Occipital lobe (tissue), 2 donors: ENCODE results near the gene RUVBL1. TPM values are rescaled to one million over a fixed set of nuclear protein-coding genes. Genes with fewer than 3 reads are reported as not detected.
"Not testable (repeated sequence)": the region's sequence is repeated elsewhere in the genome, so short reads cannot be mapped to it uniquely, and the experiment has no call there.

ENCODE experiments used
- DNase-seq: peaks from one replicate; lab custom pipeline; 2025; lab: John Stamatoyannopoulos, UW
- total RNA-seq: library from RNA; depleted of rRNA; stranded (reverse); fragments of >200 nt; gene quantifications from one replicate; pipeline ENCODE4 v1.2.3, GENCODE V29; 2014

RUVBL1 gene
- 38.5 TPM for total RNA-seq

DNA sequence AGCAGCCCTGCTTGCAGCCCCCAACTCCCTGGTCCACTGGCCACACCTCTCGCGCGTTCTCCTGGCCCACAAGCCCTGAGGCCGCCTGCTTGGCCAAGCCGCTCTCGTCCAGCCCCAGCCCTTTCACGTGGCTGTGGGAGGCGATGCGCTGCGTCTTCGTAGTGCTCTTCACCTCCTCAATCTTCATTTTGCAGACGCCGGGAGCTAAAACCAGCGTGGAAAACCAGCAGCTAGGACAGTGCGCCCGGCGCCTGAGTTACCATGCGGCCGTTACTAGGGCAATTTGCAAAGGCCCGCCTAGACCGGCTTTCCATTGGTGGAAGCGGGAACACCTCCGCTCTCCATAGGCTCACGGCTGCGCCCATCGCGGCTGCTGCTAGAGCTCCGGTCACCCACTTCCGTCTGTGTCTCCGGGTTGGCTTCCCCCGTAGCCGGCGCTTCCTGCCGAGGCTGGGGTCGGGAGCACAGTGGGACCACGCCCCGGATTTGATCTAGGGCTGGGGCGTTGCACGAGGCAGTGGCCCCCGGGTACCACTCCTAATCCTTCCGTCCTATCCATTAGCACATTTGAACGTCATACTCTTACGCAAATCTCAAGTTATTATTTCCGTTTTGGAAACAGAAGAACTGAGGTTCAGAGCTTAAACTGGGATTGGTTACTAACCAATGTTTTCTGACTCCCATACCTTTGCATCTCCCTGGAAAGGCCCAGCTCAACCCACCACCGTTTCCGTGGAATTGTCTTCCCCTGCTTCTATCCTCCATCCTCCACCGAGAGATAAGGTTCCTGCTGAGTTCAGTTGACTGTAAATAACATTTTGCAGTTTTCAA is at the start of gene RUVBL1:
TSS of gene RUVBL1 (minus strand) at position 275 of the 831 bp plus-strand sequence. CDS start at position 187, 88 bp downstream.
- peak; percentile 97 for DNase-seq

DNA sequence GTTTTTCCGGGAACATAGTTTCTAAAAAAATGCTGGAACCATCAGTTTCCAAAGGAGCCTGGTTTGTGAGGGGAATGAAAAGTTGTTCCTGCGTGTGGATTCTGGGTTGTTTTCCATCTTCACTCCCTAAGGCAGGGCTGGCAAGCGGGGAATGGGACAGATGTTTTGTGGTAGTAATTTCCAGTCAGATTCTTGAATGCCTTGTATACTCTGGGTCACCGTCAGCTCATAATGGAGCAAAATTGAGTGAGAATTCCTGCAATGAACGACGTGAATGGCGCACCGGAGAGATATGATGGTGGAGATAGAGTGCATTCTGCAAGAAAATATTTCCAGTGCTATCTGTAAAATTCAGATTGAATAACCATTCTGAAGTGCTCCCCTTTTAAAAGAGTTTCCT is 49.6 kb upstream of the RUVBL1 start:
- no peak for DNase-seq

DNA sequence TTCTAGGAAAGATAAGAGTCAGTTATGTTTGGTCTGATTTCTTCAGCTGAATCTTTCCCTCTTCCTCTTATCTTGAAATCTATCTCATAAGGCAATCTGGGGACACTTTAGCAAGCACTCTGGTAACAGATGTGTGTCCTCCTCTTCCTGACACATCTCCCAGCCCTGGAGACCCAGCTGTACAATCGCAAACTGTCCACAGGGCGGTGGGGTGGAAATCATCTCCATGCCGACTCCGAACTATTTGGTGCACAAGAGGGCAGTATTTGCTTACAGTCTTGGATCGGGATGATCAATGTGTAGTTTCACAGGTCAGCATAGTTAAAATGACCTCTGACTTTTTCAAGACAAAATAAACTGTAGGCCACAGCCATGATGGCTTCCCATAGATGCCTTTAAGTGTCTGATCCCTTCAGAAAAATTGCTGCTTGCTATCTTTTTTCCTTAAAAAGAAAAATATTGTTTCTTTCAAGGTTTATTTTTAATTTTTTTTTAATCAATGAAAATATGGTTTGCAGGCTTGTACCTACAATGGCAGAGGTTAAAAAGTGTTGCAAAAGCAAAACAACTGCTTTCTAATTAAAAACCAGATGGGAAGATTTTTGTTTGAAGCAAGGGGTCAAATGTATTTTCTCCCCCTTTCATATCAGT is 47.4 kb upstream of the RUVBL1 start:
- DNase-seq: peak; percentile 7

DNA sequence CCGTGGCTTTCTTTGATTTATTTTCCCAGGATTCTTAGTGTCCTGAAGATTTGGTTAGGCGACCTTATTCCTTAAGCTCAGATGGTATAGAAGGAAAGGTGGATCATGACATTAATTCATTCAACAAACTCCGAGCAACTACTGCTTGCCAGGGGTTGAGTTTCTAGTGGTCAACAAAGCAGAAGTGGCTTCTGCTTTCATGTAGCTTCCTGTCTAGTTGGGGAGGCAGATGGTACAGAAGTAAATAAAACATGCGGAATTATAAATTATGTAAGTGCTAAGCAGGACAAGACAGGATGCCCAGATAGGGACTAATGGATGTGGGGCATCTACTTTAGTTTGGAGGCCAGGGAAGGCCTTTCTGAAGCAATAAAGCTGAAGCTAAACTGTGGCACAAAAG is 45.2 kb upstream of the RUVBL1 start:
- no peak for DNase-seq

DNA sequence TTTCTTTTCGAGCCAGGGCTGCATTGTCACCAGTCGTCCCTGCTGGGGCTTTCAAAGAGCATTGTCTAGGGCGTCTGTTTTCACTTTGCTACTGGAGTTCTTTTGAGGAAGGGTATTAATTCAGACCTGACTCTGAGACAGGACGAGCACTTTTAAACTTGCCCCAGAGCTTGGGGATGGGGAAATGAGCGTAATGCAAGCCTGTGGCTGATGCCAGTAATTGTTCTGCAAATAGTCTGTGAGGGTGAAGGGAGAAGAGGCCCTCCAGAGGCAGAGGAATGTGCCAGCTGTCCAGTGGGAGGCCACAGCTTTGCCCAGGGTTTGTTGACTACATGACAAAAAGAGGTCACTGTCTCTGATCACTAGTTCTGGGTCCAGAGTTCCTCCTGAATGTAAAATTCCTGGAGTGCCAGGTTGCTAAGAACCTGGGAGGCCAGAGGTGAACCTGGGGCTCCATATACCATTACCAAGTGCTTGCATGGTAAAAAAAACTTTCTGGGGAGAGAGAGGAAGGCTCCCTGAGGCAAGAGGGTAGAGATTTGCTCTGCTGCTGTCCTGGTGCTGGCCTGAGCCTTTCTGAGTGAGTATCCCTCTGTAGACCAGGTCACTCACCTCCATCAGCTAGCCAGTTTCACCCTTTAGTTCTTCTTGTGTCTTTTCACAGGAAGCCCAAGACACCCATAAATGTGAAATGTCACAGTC is 44.5 kb upstream of the RUVBL1 start:
- DNase-seq: no peak

DNA sequence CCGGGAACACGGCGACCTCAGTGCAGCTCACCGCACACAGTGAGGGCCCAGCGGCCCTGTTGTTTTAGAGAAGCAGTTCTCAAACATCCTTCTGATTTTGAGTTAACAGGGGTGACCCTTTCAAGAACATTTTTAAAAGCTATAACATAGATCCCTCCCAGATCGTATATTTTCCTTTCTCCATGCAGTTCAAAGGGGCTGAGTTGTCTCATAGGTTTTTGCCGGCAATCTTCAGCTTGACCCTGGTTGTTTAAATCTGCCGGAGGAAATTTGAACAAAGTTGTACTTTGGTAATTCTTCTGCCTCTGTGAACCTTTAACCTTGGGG is 44.0 kb upstream of the RUVBL1 start:
- no peak for DNase-seq

DNA sequence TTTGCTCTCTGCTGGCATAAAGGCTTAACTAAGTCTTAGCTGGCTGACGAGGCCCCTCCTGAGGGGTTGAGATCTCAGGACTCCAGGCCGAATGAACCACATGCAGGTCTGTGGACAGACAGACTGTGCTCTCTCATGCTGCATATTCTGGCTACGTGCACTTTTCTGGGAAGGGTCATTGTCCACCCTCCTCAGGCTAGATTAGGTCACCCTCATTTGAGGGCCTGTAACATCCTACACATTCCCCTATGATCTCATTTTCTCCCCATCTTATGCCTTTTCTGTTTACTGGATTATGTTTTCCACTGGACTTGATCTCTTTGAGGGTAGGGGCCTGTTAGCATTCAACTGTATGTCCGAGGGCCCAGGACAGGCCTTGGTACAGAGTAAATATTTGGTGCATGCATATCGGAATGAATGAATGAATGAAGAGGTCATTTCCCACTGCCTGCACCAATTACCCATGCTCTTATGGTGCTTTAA is 43.4 kb upstream of the RUVBL1 start:
- DNase-seq: no peak

DNA sequence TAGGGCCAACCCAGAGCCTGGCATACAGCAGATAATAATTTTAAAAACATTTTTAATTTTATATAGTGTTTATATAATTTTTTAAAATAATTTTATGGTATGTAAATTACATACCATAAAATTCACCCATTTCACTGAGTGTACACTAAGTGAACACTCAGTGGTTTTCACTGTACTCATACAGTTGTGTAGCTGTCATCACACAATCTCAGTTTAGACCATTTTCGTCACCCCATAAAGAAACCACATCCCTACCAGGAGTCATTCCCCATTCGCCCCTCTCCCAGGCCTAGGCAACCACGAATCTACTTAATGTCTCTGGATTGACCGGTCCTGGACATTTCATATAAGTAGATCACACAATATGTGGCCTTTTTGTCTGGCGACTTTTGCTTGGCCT is 39.8 kb upstream of the RUVBL1 start:
- no peak for DNase-seq

DNA sequence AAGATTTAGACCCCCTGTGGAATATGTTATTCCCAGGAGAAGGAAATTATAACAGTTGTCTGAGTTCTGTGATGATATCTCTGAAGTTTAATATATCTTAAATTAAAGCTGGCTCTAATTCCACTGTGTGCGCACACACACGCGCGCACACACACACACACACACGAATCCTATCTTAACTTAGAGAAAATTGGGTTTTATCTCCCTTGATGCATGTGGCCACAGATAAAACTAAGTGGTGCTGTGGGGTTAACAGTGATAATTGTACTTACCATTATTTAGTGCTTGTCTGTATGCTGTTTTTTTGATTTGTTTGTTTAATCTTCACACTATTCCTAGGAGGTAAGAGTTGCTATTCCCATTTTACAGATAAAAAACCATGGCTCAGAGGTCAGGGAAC is 37.0 kb upstream of the RUVBL1 start:
- DNase-seq: no peak

DNA sequence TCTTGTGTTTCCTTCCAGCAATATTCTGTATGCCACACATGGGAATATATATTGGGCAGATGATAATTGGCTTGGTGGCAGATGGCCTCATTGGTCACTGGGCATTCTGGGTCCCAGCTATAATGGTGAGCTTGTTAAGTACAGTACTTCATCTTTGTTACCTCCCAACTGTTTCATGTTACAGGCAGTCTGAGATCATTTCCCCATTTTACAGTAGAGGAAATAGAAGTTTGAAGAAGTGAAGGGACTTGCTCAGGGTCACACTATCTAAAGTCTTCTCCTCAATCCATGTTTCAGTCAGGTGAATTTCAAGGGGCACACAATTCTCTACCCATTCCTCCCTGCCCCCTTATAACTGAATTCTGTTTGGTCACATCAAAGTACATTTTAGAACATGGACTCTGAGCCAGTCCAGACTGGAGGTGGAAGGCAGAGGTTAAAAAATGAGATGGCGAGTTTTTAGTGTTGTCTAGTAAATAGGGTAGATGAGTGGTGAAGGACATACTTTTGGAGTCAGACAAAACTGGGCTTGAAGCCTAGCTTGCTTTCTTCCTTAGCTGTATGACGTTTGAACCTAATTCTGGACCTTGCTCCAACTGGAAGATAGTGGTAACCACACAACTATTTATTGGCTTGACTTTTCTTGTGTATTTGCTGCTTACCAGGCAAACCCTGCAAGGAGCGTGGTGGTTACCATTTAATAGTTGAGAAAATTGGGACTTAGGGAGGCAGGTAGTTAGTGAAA is 32.2 kb upstream of the RUVBL1 start:
- DNase-seq: no peak

DNA sequence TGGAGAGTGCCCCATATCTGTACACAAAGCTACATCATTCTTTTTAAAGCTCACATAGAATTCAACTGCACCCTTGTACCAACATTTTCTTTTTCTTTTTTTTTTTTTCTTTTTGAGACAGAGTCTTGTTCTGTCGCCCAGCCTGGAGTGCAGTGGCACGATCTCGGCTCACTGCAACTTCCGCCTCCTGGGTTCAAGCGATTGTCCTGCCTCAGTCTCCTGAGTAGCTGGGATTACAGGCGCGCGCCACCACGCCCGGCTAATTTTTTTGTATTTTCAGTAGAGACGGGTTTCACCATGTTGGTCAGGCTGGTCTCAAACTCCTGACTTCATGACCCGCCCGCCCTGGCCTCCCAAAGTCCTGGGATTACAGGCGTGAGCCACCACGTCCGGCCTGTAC is 30.7 kb upstream of the RUVBL1 start:
- DNase-seq: not testable (repeated sequence)

DNA sequence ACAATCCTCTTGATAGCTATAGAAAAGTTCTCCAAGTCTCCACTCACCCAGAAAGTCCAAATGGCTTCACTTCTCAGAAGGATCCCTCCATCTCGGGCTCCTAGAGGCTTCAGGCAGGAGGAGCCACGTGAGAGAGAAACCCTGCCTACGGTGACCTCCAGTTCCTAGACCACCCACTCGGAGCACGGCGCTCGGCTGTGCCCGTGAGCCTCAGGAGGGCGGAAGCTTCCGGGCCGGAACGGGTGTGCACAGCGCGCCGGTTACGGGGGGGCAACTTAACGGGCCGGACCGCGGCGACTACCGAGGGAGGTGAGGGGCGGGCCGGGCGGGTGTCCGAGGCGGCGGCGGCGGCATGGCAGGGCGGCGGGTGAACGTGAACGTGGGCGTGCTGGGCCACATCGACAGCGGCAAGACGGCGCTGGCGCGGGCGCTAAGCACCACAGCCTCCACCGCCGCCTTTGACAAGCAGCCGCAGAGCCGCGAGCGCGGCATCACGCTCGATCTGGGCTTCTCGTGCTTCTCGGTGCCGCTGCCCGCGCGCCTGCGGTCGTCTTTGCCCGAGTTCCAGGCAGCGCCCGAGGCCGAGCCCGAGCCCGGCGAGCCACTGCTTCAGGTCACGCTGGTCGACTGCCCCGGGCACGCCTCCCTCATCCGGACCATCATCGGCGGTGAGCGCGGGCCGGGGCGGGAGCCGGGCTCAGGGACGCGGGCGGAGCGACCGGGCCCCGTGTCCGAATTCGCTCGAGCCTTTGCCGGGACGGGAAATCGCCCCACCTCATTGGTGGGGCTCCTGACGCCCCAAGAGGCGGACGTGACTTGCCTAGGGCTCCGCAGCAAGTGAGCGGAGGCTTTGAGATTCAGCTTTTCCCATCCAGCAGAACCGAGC is 29.8 kb upstream of the RUVBL1 start, which contains the start of gene EEFSEC:
TSS of gene EEFSEC (plus strand) at position 326 of the 886 bp plus-strand sequence. CDS start at position 353, 27 bp downstream.
- DNase-seq: peak; percentile 80

DNA sequence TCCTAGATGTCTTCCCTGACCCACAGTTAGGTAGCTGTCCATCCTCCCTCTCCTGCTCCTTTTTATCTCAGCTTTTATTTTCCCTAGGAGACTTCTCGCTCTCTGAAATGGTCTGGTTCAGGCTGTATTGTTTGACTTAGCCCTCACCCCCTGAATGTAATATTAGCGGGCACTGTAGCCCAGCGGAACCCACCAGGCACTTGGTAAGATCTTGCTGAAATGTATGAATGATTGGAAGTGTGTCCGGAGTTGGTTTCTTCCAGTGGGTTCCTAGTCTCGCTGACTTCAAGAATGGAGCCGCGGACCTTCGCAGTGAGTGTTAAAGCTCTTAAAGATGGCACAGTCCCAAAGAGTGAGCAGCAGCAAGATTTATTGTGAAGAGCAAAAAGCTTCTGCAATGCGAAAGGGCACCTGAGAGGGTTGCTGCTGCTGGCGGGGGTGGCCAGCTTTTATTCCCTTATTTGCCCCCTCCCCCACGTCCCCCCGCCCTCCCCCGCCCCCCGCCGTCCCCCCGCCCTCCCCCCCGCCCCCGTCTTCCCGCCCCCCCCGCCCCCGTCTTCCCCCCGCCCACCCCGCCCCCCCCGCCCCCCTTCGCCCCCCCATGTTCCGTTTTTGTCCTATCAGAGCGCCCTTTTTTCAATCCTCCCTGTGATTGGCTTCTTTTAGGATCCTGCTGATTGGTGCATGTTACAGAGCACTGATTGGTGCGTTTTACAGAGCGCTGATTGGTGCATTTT is 29.0 kb upstream of the RUVBL1 start:
- no peak for DNase-seq

DNA sequence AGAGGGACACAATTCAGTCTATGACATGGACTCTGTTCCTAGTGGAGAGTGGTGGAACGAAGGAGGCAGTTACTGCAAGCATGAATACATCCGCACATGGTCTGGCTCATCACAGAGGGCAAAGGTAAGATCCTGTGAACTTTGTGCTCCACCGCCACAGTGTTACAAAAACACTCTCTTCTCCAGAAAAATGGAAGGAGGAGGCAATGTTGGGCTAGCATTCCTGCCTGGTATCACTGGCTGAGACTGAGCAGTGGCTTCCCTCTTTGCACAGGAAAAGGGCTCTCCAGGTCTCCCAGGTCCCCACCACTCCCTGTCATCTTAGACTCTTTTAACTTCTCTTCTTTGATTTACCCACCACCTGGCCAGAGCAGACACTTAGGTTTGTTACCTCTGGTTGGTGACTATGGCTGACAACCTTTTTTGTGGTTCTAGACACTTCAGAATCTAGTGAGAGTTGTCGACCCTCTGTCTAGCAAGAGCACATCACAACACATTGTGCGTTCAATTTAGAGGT is 28.2 kb upstream of the RUVBL1 start:
- no peak for DNase-seq

DNA sequence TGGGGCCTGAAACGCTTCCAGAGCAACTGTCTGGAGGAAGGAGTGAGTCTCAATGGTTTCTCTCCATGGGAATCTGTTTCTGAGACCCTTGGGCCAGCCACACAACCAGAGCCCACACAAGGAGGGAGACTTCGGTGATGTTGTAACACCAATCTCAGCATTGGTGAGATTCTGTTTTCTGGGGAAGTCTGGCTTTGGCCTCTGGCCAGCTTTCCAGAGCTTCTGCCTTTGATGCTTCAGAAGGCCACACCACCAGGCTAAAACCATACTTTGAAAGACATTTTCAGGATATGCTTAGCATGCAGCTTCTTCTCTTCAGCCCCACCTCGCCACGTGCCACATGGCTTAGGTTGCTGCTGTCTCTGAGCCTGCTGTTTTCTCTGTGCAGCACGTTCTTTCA is 26.0 kb upstream of the RUVBL1 start:
- no peak for DNase-seq

DNA sequence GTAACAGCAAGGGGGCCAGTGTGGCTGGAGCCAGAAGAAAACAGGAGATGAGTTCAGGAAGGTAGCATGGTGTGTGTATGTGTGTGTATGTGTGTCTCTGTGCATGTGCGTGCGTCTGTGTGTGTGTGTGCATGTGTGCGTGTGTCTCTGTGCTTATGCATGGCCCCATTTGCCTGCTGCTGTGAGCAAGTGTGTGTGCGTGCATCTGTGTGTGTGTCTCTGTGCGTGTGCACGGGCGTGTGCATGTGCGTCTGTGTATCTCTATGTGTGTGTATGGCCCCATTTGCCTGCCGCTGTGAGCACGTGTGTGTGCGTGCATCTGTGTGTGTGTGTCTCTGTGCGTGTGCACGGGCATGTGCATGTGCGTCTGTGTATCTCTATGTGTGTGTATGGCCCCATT is 22.6 kb upstream of the RUVBL1 start:
- DNase-seq: no peak

DNA sequence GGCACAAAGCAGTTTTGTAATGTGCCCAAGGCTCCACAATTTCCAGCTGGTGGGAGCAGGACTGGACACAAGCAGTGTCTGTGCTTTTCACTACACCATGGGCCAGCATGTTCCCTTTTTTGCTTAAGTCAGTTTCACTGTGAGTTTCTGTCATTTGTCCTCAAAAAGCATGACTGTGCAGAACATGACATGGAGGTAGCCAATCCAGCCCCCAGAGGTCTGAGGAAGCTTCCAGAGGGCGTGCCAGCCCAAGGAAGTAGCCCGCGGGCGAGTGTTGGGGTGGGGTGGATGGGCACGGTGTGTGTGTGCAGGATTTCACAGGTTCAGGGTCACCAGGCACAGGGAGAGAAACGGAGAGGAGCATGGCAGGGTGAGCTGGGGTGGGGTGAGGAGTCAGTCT is 21.7 kb upstream of the RUVBL1 start:
- DNase-seq: no peak

DNA sequence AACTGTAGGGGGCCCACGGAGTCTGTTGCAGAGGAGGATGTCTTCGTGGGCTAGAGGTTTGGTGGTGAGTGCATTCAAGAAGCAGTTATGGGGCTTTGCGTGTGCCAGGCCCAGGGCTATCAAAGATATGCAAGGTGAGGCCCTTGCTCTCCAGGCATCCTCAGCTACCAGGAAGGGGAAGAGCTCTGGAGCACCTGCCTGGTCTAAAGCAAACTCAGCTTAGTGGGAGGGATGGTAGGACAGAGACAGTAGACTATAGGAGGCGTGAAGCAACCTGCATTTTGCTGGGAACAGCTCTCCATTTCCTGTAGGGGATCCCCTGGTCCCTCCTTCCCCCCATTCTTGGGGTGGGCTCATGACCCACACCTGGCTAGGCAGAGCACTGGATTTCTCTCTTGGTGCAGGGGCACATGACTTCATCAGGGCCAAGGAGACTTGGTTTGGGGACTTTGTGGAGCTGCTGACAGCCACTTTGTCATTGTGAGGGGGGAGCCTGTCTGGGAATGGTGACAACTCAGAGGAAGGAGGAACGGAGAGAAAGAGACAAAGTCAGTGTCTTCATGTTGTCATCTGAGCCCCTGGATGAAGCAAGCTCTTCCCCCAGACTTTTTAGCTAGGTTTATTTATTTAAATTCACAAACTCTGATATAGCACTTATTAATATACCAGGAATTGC is 21.0 kb upstream of the RUVBL1 start:
- no peak for DNase-seq

DNA sequence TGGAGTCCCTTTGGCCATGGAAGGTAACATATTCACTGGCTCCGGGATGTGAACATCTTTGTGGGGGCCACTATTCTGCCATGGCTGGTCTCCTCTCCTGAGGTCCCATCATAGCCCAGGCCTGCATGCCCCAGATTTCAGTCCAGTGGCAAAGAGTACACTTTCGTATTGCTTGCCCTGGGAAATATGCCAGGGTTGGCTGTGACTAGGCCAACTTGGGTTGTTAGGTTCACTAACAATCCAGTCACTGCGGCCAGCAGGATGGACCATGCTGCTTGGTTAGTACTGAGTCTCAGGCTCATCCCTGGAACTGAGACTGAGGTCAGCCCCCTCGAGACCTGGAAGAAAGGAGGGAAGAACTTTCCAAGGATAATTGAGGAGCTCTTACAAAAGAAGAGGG is 19.9 kb upstream of the RUVBL1 start:
- no peak for DNase-seq
